Gastrocnemius medialis (tissue), 4 donors: ENCODE measurements around the gene ARL3. TPM values are rescaled to one million over a fixed set of nuclear protein-coding genes. Genes with fewer than 3 reads are reported as not detected.
A peak's percentile ranks its signal among the peaks of the same experiment; 100 is the strongest.

Experiments used
- ATAC-seq, 2 donors: fragments of 150-250 bp; one replicate each; pipeline ENCODE4 v1.9.1; 2016
- DNase-seq, 2 donors: peaks; one replicate each; pipeline ENCODE4 v3.0.0-alpha.2; 2019
- H3K27ac ChIP-seq, 4 donors: fragments of 200-600 bp; sonication (generic); 1 replicate in 1 of 4; 2 replicates in 3 of 4; pipeline ENCODE4 v1.5.1; 2016 to 2018; ENCODE audit warnings: mild to moderate bottlenecking in 2 of 4, moderate library complexity in 1 of 4
- H3K27me3 ChIP-seq, 3 donors: fragments of 200-600 bp; sonication (generic) in 2 of 3; 1 replicate in 1 of 3; 2 replicates in 2 of 3; pipeline versions ENCODE4 v1.5.1 to v1.6.0; 2016 to 2019; ENCODE audit warnings: mild to moderate bottlenecking in 1 of 3, moderate library complexity in 1 of 3
- H3K36me3 ChIP-seq, 2 donors: fragments of 200-600 bp; sonication (generic) in 1 of 2; one replicate each; pipeline ENCODE4 v1.5.1; 2017 to 2018
- H3K4me1 ChIP-seq, 2 donors: fragments of 200-600 bp; sonication (generic) in 1 of 2; one replicate each; pipeline ENCODE4 v1.5.1; 2016 to 2017; ENCODE audit warnings: mild to moderate bottlenecking in 2 of 2
- H3K4me3 ChIP-seq, 4 donors: fragments of 200-600 bp; sonication (generic) in 3 of 4; 1 replicate in 1 of 4; 2 replicates in 3 of 4; pipeline ENCODE4 v1.5.1; 2016 to 2019; ENCODE audit warnings: mild to moderate bottlenecking in 2 of 4
- H3K9me3 ChIP-seq, 3 donors: fragments of 200-600 bp; sonication (generic) in 2 of 3; 1 replicate in 1 of 3; 2 replicates in 2 of 3; pipeline ENCODE4 v1.5.1; 2016 to 2019
- CTCF ChIP-seq, 5 experiments: fragments of 450-650 bp in 3 of 5; fragments of 200-600 bp in 2 of 5; sonication (generic) in 2 of 5; IDR thresholded peaks in 4 of 5; conservative IDR thresholded peaks in 1 of 5; 1 replicate in 4 of 5; 2 replicates in 1 of 5; pipeline ENCODE4 v1.5.1; 2016 to 2019; ENCODE audit warnings: antibody characterized with exemption in 5 of 5, mild to moderate bottlenecking in 3 of 5, moderate library complexity in 3 of 5
- POLR2A ChIP-seq, 2 donors: fragments of 450-650 bp; IDR thresholded peaks; one replicate each; pipeline ENCODE4 v1.6.1; 2017; ENCODE audit warnings: antibody characterized with exemption in 2 of 2, mild to moderate bottlenecking in 2 of 2, moderate library complexity in 2 of 2
- in situ Hi-C, 4 donors: fragments of 200-750 bp; cut with MboI; loops; one replicate each; pipeline versions ENCODE4 v1.15.0 to v1.8.0; 2017; ENCODE audit warnings: low sequenced_read_pairs in 4 of 4
- intact Hi-C: fragments of 100-400 bp; cut with DNase I; formaldehyde crosslinking; loops from one replicate; pipeline ENCODE4 v1.15.1; 2023; ENCODE audit warnings: low total_unique reads
- total RNA-seq, 4 donors: library from RNA; depleted of rRNA; stranded (reverse); fragments of >200 nt; gene quantifications; one replicate each; pipeline versions ENCODE4 v1.1.0 to v1.2.3, GENCODE V29; 2016

ARL3 gene
- total RNA-seq, 4 donors from 2014 or later = 1.0 to 2.4 (median 1.5) TPM

DNA sequence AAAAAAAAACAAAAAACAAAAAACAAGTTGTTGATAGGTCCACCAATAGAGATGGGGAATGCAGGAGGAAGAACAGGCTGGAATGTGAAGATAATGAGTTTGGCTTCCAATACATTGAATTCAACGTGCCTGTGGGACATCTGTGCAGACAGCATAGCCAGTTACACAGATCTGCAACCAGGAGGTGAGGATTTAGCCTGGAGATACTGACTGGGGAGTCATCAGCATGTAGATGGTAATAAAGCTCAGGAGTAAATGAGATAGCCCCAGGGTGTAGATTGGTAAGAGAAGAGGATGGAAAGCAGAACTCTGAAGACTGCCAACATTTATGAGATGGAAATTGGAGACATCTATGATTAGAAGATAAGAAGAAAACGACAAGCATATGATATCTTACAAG, 74.7 kb downstream of the ARL3 start:
- no peak overlapping the region for H3K4me3 ChIP-seq
- intact Hi-C loops (no loop called here), in situ Hi-C loops (no loop called here)
- no peaks in the 10 kb centered on the region for H3K36me3 ChIP-seq
- ATAC-seq (no peak), DNase-seq (no peak)
- no peak for TF ChIP-seq CTCF (IDR thresholded peaks at IDR 0.05 in 4 of 5, conservative IDR thresholded peaks at IDR 0.05 in 1 of 5)
- H3K4me1 ChIP-seq = peaks cover 4 to 5% of the 10 kb centered on the region in 2 donors
- H3K9me3 ChIP-seq = no peaks in the 10 kb centered on the region
- H3K27ac ChIP-seq = no peak overlapping the region
- H3K27me3 ChIP-seq = no peaks in the 10 kb centered on the region

DNA sequence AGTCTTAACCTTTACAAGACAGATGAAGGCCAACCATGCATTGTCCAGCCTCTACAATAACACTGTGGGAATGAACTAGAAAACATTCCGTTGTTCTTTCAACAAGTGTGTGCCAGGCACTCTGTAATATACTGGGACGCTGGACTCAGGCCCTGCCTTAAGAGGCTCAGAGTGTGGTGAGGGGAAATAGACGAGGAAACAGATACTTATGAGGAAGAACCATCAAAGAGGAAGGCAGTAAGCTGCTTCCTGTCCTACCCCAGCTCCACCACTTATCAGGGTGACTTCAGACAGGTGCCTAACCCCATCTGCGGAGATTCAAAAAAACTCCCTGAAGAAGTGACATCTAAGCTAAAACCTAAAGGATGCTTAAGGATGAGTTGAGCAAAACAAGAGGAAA, 78.8 kb downstream of the ARL3 start:
- TF ChIP-seq POLR2A (IDR thresholded peaks at IDR 0.05) (no peak), CTCF (IDR thresholded peaks at IDR 0.05 in 4 of 5, conservative IDR thresholded peaks at IDR 0.05 in 1 of 5) (no peak)
- Histone ChIP-seq H3K27me3 (no peaks in the 10 kb centered on the region), H3K9me3 (no peaks in the 10 kb centered on the region), H3K4me1 (peaks cover 22% of the 10 kb centered on the region in 2 donors), H3K4me3 (no peak overlapping the region), H3K27ac (peak overlapping the region in 2 of 4 donors; percentile 22 to 26), H3K36me3 (peaks cover 0 to 3% of the 10 kb centered on the region in 2 donors)
- ATAC-seq (no peak), DNase-seq (no peak)
- in situ Hi-C loops (no loop called here), intact Hi-C loops (no loop called here)

GRCh38 chr10:102634686-102635085, 79.5 kb downstream of the ARL3 start:
- H3K36me3 ChIP-seq = peaks cover 0 to 5% of the 10 kb centered on the region in 2 donors

GRCh38 chr10:102633848-102634247, 80.3 kb downstream of the ARL3 start:
- DNase-seq = no peak
- Histone ChIP-seq H3K27ac (peak overlapping the region; percentile 56 to 73 (median 71)), H3K27me3 (no peaks in the 10 kb centered on the region), H3K4me1 (peaks cover 22% of the 10 kb centered on the region in 2 donors), H3K4me3 (no peak overlapping the region), H3K9me3 (no peaks in the 10 kb centered on the region), H3K36me3 (peaks cover 0 to 5% of the 10 kb centered on the region in 2 donors)
- TF ChIP-seq CTCF (IDR thresholded peaks at IDR 0.05 in 4 of 5, conservative IDR thresholded peaks at IDR 0.05 in 1 of 5) (no peak), POLR2A (IDR thresholded peaks at IDR 0.05) (no peak)
- in situ Hi-C loops = no loop called here
- intact Hi-C loops = no loop called here
- ATAC-seq = no peak

More at GRCh38 chr10:102634686-102635085, 79.5 kb downstream of the ARL3 start:
- in situ Hi-C loops = no loop called here
- peaks cover 22% of the 10 kb centered on the region in 2 donors for H3K4me1 ChIP-seq
- intact Hi-C loops = no loop called here
- ATAC-seq = no peak
- H3K27ac ChIP-seq = peak overlapping the region in 2 of 4 donors; percentile 71
- no peak for DNase-seq
- no peaks in the 10 kb centered on the region for H3K27me3 ChIP-seq
- no peaks in the 10 kb centered on the region for H3K9me3 ChIP-seq
- no peak overlapping the region for H3K4me3 ChIP-seq
- no peak for TF ChIP-seq CTCF (IDR thresholded peaks at IDR 0.05 in 4 of 5, conservative IDR thresholded peaks at IDR 0.05 in 1 of 5)
- TF ChIP-seq POLR2A (IDR thresholded peaks at IDR 0.05) = no peak

DNA sequence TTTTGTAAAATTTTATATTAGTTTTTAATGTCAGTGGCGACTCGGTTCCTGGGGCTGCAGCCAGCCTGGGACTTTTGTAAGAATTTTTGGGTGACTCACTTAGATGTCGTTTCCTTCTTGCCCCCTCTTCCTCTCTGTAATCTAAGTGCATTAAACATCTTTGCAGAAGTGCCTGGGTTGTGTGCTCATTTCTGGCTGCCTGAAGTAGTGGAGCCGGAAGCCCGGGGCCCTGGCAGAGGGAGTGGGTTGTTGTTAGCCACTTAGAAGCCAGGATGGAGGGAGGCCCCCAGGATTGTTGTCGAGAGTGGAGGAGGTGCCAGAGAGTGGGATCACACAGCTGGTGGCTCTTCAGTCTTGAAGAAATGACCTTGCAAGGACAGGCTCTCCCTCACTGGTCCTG, 80.9 kb downstream of the ARL3 start:
- no peaks in the 10 kb centered on the region for H3K27me3 ChIP-seq
- no peak for DNase-seq
- in situ Hi-C loops (no loop called here), intact Hi-C loops (no loop called here)
- peak overlapping the region; percentile 56 to 73 (median 71) for H3K27ac ChIP-seq
- H3K4me3 ChIP-seq = no peak overlapping the region
- H3K9me3 ChIP-seq = no peaks in the 10 kb centered on the region
- H3K36me3 ChIP-seq = peaks cover 0 to 5% of the 10 kb centered on the region in 2 donors
- peaks cover 27 to 28% of the 10 kb centered on the region in 2 donors for H3K4me1 ChIP-seq
- ATAC-seq = peak in 1 of 2 donors; percentile 11
- no peak for TF ChIP-seq POLR2A (IDR thresholded peaks at IDR 0.05)
- TF ChIP-seq CTCF (IDR thresholded peaks at IDR 0.05 in 4 of 5, conservative IDR thresholded peaks at IDR 0.05 in 1 of 5) = no peak
